SH-SY5Y (cell line): ENCODE measurements around the gene FBXO15.

Experiments
- GATA2 ChIP-seq: IDR thresholded peaks from 2 replicates; pipeline ENCODE4 v1.6.1; 2011; ENCODE audit warnings: mild to moderate bottlenecking, low read depth, low read length
- GATA3 ChIP-seq: IDR thresholded peaks from 2 replicates; pipeline ENCODE4 v1.6.1; 2011; ENCODE audit warnings: low read depth, mild to moderate bottlenecking, low read length, moderate library complexity

The FBXO15 gene

DNA sequence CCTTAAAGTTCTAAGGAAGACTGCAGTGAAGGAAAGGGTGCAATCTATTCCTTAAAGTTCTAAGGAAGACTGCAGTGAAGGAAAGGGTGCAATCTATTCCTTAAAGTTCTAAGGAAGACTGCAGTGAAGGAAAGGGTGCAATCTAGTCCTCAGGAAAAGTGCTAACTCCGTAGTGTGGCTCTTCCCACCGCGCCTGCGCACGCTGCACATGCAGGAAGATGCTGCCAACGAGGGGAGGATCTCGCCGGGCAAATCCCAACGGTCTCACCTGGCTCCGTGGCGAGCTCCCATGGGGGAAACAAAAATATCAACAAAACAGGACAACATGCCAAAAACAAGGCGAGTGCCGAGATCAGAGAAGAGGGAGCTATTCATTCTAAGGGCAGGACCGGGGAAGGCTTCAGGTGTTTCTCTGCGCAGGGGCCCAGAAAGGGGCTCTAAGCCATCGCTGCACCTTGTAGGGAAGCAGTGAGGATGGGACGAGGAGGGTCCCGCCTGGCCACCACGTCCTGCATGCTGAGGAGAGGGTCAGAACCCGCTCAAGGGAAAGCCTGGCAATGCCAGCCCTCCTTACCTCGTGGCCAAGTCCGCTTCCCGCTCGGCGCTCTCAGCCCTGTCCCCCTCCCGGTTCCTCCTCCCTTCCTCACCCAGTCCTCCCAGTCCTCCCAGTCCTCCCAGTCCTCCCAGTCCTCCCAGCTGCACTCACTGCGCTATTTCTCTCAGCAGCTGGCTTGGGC, 25.2 kb upstream of the FBXO15 start:
- TF ChIP-seq GATA2 (no peak), GATA3 (no peak)

DNA sequence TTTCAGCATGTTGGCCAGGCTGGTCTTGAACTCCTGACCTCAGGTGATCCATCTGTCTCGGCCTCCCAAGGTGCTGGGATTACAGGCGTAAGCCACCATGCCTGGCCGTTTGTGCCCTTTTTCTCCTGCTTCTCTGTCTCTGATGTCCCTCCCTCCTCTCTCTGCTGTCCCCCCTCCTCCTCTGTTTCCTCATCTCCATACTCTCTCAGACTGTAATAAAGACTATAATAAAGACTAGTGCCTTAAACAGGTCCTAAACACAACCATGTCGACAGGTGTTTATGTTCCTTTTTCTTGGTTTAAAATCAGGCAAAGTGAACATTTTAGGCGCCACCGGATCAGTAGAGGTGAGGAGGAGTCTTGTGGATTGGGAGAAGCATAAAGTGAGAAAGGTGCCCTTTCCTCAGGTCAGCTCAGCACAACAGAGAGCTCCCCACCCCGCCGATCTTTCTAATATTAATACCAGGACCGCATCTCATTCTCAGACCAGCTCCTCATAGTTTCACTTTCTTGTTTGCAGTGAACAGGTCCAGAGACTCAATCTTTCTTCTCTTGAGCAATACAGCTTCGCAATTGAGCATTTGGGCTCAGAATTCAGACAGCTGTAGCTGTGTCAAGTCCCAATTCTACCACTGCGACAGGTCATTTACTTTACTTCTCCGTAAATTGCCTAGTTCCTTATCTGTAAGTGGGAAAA, 24.4 kb upstream of the FBXO15 start:
- TF ChIP-seq GATA2 (no peak), GATA3 (no peak)

DNA sequence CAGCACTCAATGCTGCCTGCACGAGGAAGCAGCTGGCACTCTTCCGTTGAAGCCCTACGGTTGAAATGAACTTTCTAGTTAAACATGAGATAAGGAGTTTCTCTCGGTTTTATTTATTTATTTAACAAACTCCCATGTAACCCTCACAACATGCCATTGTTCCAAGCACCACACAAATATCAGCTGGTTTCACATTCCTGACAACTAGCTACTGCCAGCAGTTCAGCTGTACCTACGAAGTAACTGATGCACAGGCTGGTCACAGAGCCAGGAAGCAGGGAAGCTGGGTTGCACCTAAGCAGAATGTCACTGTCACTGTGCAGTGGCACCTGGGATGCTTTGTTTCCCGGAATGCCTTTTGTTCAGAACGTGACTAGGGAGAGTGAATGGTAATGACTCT, 18.8 kb upstream of the FBXO15 start:
- TF ChIP-seq GATA2 (no peak), GATA3 (no peak)

DNA sequence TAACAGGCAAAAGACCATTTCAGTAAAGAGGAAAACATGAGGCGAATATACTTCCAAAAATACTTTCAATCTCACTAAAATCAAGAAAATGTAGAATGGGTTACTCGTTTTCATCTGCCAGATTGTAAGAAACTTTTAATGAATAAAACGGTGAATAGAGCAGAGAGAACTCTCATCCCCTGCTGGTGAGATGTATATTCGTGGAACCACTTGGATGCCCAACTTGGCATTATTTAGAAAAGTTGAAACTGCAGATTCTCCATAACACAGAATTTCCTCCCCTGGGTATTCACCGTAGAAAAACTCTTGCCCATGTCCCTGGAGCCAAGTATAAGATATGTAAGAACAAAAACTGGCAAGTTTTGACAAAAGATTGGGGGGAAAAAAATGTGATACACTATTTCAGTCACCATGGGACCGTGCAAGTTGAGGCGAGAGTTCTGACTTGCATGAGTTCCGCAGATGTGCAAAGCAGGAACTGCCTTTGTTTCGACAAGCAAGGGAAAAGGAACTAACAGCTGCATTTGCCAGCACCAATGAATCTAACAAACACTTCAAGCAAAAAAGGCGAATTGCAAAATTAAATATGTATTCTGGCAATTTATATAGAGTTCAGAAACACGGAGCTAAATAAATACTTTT, 15.5 kb upstream of the FBXO15 start:
- no peak for TF ChIP-seq GATA2
- no peak for TF ChIP-seq GATA3

DNA sequence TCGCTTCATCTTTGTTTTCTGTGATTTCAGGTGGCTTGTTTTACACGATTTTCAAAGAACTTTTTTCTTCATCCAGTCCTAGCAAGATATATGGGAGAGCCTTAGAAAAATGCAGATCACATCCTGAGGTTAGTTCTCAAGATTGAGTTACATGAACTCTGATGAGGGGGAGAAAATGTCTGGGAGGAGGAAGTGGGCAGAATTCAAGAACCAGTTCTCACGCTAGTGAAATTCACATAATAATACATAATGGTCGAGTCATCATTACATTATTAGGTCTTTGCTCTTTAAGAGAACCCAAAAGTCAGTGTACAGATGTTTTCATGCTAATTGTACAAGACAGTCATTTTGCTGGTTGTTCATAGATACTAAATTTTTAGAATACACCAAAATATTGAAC, 7.6 kb upstream of the FBXO15 start:
- TF ChIP-seq GATA3 (no peak), GATA2 (no peak)

DNA sequence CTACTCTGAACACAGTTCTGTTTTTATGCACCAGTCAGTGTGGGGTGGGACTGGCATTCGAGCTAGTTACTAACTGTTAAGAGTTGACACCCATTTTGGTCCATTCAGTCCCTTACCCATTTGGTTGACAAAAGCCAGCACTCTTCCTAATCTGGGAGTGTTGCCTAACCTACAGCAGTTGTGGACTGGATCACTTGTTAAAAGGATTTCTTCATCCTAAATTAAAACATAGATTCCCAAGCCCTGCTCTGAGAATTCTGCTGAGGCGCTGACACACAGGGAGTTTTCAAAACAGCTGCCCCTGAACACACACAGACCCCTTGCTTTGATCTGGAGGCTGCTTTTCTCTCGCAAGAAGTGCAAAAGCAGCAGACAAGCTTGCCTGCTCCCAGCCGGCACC, 7.1 kb upstream of the FBXO15 start:
- TF ChIP-seq GATA2: no peak
- TF ChIP-seq GATA3: no peak

DNA sequence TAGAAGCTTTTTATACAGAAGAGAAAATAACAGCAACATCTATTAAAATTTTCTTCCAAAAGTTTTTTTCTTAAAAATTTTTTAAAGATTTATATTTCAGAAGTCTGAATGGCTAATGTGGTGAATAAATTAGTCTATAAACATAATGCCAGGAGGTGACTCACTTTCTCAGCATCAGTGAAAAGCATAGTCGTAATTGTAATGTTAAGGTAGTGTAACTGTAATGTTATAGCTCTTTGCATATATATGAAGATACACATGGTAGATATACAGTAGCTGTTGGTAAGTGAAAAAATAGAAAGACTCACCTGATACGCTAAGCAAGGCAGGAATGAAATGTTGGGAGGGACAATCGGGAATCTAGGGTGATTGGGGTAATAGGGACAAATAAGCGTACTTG, 6.2 kb upstream of the FBXO15 start:
- TF ChIP-seq GATA3: no peak

DNA sequence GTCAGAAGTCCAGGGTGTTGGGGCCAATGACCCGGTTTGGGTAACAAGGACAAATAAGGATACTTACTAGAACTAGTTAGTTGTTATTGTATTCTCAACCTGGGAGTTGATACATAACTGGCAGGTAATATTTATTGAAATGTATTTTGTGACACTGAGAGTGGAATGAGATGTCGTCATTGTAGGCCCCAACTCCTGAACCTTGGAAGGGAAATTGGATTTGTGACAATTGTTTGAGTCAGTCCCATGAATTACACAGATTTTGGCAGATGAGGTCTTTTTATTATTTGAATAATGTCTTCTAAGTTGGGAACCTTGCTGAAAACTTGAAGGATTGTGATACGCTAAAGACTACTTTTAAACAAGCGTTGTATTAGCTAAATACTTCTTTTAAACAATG, 5.7 kb upstream of the FBXO15 start:
- TF ChIP-seq GATA2: no peak
- no peak for TF ChIP-seq GATA3

DNA sequence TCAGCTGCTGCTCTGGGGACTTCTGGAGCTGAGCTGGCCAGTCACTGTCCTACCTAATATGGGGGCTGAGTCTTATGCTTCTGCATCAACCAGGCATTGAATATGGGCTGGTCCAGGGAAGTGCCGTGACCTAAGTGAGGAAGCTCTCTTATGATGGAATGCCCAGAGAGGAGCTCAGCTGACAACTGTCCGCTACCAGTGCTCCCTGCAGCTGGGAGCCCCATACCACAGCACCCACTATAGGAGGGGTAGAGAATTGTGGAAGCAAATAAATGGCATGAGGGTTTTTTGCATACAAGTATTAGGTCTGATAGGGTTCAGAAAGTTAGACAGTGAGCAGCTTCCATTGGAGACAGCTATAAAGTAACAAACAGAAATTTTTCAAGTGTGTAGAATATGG, 5.2 kb upstream of the FBXO15 start:
- TF ChIP-seq GATA3: no peak
- TF ChIP-seq GATA2: no peak

DNA sequence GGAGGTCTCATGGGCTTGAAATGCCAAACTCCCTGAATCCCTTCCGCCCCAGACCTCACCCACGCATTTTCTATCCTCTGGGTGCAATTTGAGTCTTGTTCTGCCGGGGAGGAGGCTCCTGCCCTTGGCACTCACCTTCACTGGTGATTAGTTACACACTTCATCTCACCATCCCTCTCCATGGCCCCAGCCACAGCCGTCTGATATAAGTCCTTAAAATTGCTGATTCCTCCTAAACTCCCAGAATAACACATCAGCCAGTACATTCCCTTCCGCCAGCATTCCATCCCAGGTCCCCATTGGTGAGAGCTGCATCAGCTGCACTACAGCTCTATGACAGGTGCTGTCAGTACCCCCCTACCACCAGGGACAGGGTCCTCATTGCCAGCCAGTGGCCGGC, 4.6 kb upstream of the FBXO15 start:
- TF ChIP-seq GATA2 (no peak), GATA3 (no peak)

DNA sequence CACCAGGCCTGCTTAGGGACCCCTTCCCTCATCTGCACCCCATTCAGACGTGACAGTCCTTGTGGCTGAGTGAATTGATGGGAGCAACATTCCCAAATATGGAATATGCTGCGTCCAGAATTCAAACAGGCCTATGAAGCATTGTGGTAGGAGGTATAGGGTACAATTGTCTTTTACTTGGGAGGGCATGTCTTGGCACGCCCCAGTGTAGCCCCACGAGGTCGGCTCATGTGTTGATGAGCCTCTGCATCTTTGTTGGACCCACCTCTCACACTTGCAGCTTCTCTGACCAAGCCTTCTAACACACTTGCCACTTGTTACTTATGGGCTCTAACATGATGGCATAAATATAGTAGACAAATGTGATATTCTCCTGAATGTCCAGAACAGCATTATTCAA, 2.2 kb upstream of the FBXO15 start:
- TF ChIP-seq GATA3 (no peak), GATA2 (no peak)

DNA sequence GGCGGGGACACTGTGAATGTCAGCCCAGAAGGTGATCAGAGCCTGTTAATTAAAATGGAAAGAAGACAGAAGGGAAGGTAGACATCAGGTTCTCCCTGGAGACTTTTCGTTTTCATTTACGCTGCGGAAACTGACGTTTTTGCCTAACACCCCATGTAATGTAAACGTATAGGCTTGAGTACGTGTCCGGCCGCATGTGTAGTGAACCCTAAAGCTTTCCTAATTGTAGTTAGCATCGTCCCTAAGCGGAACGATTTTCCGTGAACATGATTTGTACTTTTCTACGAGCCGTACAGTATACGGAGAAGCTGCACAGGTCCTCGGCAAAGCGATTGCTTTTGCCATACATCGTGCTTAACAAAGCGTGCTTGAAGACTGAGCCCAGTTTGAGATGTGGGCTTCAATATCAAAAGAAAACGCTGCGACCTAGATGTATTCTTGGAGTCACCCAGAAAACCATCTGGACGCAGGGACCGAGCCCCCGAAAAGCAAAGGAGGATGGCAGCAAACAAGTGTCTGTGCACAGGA, 973 bp upstream of the FBXO15 start:
- TF ChIP-seq GATA2: no peak
- no peak for TF ChIP-seq GATA3

DNA sequence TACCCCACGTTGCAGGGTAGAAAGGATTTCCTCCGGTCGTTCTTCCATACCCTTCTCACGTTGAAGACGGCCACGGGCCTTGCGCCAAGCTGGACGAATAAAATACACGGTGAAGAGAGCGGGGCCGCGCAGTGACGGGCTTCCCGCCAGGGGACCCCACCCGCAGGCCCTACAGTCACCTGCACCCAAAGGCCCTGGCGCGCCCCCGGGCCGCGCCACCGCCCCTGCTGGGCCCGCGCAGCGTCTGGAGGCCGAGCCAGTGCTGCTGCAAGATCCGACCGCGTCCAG, 199 bp downstream of the FBXO15 start:
- TF ChIP-seq GATA3: no peak
- no peak for TF ChIP-seq GATA2

DNA sequence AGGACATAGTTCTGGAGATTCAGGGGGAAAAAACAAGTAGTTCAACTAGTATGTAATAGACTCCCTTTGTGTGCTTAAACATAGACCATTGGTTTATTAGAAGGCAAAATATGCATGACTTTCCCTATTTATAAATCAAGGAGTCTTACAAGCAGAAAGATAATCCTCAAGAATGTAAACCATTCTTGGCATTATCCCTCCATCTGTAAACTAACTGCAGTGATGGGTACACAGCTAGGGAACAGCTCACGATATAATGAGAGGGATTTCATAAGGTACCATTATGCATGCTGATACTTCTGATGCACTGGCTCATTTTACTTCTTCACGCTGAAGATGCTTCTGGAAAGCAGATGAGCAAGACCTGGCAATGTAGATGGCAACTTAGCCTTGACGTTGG, 878 bp downstream of the FBXO15 start:
- TF ChIP-seq GATA3: no peak
- TF ChIP-seq GATA2: no peak

DNA sequence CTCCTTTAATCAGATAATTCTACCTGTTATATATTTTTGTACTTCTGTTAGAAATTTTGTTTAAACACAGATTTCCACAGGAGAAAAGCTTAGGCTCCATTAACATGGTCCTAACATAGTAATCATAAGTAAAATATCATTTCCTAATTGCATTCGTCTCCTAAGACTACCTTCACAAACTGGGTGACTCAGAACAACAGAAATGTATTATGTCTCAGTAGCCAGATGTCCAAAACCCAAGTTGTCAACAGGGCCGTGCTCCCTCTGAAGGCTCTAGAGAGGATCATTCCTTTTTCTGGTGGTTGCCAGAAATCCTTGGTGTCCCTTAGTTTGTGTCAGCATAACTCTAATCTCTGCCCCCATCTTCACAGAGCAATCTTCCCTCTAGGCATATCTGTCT, 5.4 kb downstream of the FBXO15 start:
- TF ChIP-seq GATA2 (no peak), GATA3 (no peak)

DNA sequence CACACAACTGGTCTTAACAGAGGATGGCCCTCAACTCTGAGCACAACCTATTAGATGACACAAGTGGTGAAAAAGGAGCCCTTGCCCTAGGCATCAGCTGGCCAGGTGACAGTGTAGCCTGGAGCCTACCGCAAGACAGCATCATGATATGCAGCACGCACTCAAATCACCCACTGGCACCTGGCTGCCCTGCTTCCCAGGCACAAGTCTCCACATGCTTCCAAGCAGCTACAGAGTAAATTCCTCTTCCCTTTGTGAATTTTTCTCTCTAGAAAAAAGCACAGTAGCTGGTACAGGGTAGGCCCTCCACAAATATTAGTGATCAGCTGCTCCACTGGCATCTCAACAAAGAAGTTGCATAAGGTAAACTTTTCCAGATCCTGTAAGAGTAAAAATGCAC, 6.0 kb downstream of the FBXO15 start:
- no peak for TF ChIP-seq GATA2
- TF ChIP-seq GATA3: no peak
